Endothelial cell of umbilical vein (primary cell): ENCODE measurements around the gene TFDP2. TPM values are rescaled to one million over a fixed set of nuclear protein-coding genes. Genes with fewer than 3 reads are reported as not detected.

Experiments
- BruUV-seq: library from RNA; stranded (reverse); fragments of 400-500 nt; replicated peaks from 2 replicates; lab custom pipeline; 2021; lab: Mats Ljungman, UMichigan
- CTCF ChIA-PET: fragments of 300-600, 350-600 bp; sonication (Branson Sonifier 250); formaldehyde crosslinking; loops from one replicate; lab custom pipeline; 2021; ENCODE audit warnings: antibody characterized with exemption, inconsistent platforms; lab: Charles Lee
- POLR2A ChIA-PET: fragments of 300-600, 350-600 bp; sonication (Branson Sonifier 250); formaldehyde crosslinking; loops from one replicate; lab custom pipeline; 2021; ENCODE audit warnings: antibody characterized with exemption, inconsistent platforms; lab: Charles Lee
- DNase-seq: peaks from one replicate; pipeline ENCODE4 v3.0.0-alpha.2; 2011; ENCODE audit warnings: low read depth, low spot score
- FAIRE-seq: peaks from 2 replicates; lab custom pipeline; 2011; peaks lifted over from hg19 to GRCh38; lab: Jason Lieb, UNC
- H2AFZ ChIP-seq: 2 replicates; pipeline ENCODE4 v1.6.0; 2012; ENCODE audit warnings: low read depth, low read length, control low read depth, inconsistent platforms
- H3K27ac ChIP-seq: 2 replicates; pipeline ENCODE4 v1.5.1; 2011; ENCODE audit warnings: low read depth, mild to moderate bottlenecking, control low read depth, low read length, moderate library complexity; ENCODE audit not compliant: insufficient read depth
- H3K27me3 ChIP-seq, 2 experiments: 2 replicates each; pipeline versions ENCODE4 v1.6.0 to v1.6.1; 2011; ENCODE audit warnings: low read length in 2 of 2, mixed read lengths in 1 of 2; ENCODE audit not compliant: control insufficient read depth in 2 of 2, insufficient read depth in 2 of 2
- H3K36me3 ChIP-seq, 2 experiments: 2 replicates in 1 of 2; 3 replicates in 1 of 2; pipeline ENCODE4 v1.5.1; 2011; ENCODE audit warnings: low read length in 2 of 2, mild to moderate bottlenecking in 1 of 2, moderate library complexity in 1 of 2; ENCODE audit not compliant: control insufficient read depth in 2 of 2, insufficient read depth in 2 of 2; ENCODE audit errors: extremely low read depth in 1 of 2
- H3K4me1 ChIP-seq: 3 replicates; pipeline ENCODE4 v1.5.1; 2011; ENCODE audit warnings: mild to moderate bottlenecking, low read length; ENCODE audit not compliant: control insufficient read depth, insufficient read depth; ENCODE audit errors: extremely low read depth
- H3K4me2 ChIP-seq: 2 replicates; pipeline ENCODE4 v1.6.1; 2011; ENCODE audit warnings: low read length, control low read depth, mixed read lengths; ENCODE audit not compliant: insufficient read depth
- H3K4me3 ChIP-seq, 3 experiments: fragments of 200-600 bp in 1 of 3; sonication (generic), shearing (Covaris generic) in 1 of 3; replicated peaks in 1 of 3; 2 replicates each; pipeline ENCODE4 v1.5.1; 2011 to 2016; ENCODE audit warnings: control low read depth in 3 of 3, low read length in 3 of 3, mild to moderate bottlenecking in 2 of 3, inconsistent platforms in 1 of 3, low read depth in 1 of 3, moderate library complexity in 1 of 3; ENCODE audit not compliant: insufficient read depth in 1 of 3
- H3K79me2 ChIP-seq: 2 replicates; pipeline ENCODE4 v1.6.0; 2012; ENCODE audit warnings: low read length, inconsistent platforms; ENCODE audit not compliant: control insufficient read depth, insufficient read depth
- H3K9ac ChIP-seq: replicated peaks from 2 replicates; pipeline ENCODE3; 2011; ENCODE audit warnings: low read length, control low read depth; ENCODE audit not compliant: insufficient read depth; ENCODE audit errors: extremely low read depth
- H3K9me1 ChIP-seq: replicated peaks from 3 replicates; pipeline ENCODE4 v1.6.0; 2011; ENCODE audit warnings: mild to moderate bottlenecking, low read length; ENCODE audit not compliant: control insufficient read depth, insufficient read depth; ENCODE audit errors: extremely low read depth
- H3K9me3 ChIP-seq: replicated peaks from 2 replicates; pipeline ENCODE4 v1.5.1; 2012; ENCODE audit warnings: low read length, inconsistent platforms; ENCODE audit not compliant: control insufficient read depth, insufficient read depth
- H4K20me1 ChIP-seq: replicated peaks from 2 replicates; pipeline ENCODE3; 2011; ENCODE audit warnings: mild to moderate bottlenecking, low read length; ENCODE audit not compliant: control insufficient read depth, insufficient read depth; ENCODE audit errors: extremely low read depth
- CTCF ChIP-seq, 2 donors: IDR thresholded peaks; 1 replicate in 1 of 2; 2 replicates in 1 of 2; pipeline ENCODE4 v1.5.1; 2011; ENCODE audit warnings: low read length in 2 of 2, mild to moderate bottlenecking in 2 of 2, moderate library complexity in 2 of 2, control low read depth in 1 of 2, inconsistent platforms in 1 of 2, low read depth in 1 of 2; ENCODE audit not compliant: insufficient read depth in 1 of 2; ENCODE audit errors: extremely low read depth in 1 of 2
- EZH2 ChIP-seq: IDR thresholded peaks from 2 replicates; pipeline ENCODE4 v1.6.1; 2012; ENCODE audit warnings: borderline replicate concordance, low read depth, mild to moderate bottlenecking, moderate library complexity, low read length, inconsistent platforms; ENCODE audit not compliant: severe bottlenecking
- FOS ChIP-seq: IDR thresholded peaks from 2 replicates; pipeline ENCODE4 v1.6.1; 2011; ENCODE audit warnings: mild to moderate bottlenecking, low read length, moderate library complexity, borderline replicate concordance; ENCODE audit not compliant: insufficient read depth
- JUN ChIP-seq: IDR thresholded peaks from 2 replicates; pipeline ENCODE4 v1.6.1; 2011; ENCODE audit warnings: borderline replicate concordance, low read depth; ENCODE audit not compliant: insufficient read length, insufficient read depth
- MAX ChIP-seq: IDR thresholded peaks from 2 replicates; pipeline ENCODE4 v1.6.1; 2011; ENCODE audit not compliant: insufficient read depth, insufficient read length
- MYC ChIP-seq: IDR thresholded peaks from one replicate; pipeline ENCODE4 v1.6.1; 2011; ENCODE audit warnings: mild to moderate bottlenecking, low read depth, low read length
- POLR2A ChIP-seq: IDR thresholded peaks from 2 replicates; pipeline ENCODE4 v1.6.1; 2012; ENCODE audit warnings: low read depth, mild to moderate bottlenecking, control low read depth, low read length
- dilution Hi-C: fragments of 300-500 bp; cut with MboI; formaldehyde crosslinking; loops from one replicate; pipeline ENCODE4 v1.15.0; 2019; ENCODE audit warnings: low sequenced_read_pairs; ENCODE audit not compliant: extremely low pct_ligation_motif_present
- intact Hi-C: fragments of 100-400 bp; cut with micrococcal nuclease; formaldehyde crosslinking; loops from one replicate; pipeline ENCODE4 v1.10.0; 2022
- polyA plus RNA-seq, 4 experiments: library from polyadenylated mRNA; depleted of rRNA in 3 of 4; stranded (reverse) in 3 of 4; unstranded in 1 of 4; fragments of >200 nt; gene quantifications; 2 replicates each; pipeline versions ENCODE4 v1.2.1 to v1.2.3, GENCODE V29; 2011 to 2012; ENCODE audit warnings: missing spikeins in 1 of 4
- total RNA-seq: library from RNA; stranded (reverse); gene quantifications from 2 replicates; pipeline ENCODE4 v1.2.3, GENCODE V29; 2021

The TFDP2 gene
- total and polyA plus RNA-seq, 2 donors (not counting 3 experiments of a cell fraction or from before 2014, with no cell fraction given): 8.5 to 21.5 TPM

GRCh38 chr3:142106548-142106947 lies 42.8 kb downstream of the TFDP2 start:
- intact Hi-C loops: no loop called here

More at GRCh38 chr3:142106548-142106947, 42.8 kb downstream of the TFDP2 start:
- no peak overlapping the region for H3K4me2 ChIP-seq
- H3K4me1 ChIP-seq: no peaks in the 10 kb centered on the region
- H3K9me1 ChIP-seq: no peaks in the 10 kb centered on the region
- no peak overlapping the region for H2AFZ ChIP-seq
- dilution Hi-C loops: no loop called here
- ChIA-PET POLR2A (no interaction called here), CTCF (interaction anchor here (1.0 to 1.3 kb wide), 2 partner anchors 16 to 19 kb away, joined by 4 to 6 read pairs; no protein-coding TSS in a partner anchor)
- H3K27me3 ChIP-seq: no peaks in the 10 kb centered on the region
- DNase-seq (no peak), FAIRE-seq (no peak)
- no peak overlapping the region for H3K27ac ChIP-seq
- H3K4me3 ChIP-seq: no peak overlapping the region
- H3K9me3 ChIP-seq: no peaks in the 10 kb centered on the region
- no peaks in the 10 kb centered on the region for H3K36me3 ChIP-seq
- no peaks in the 10 kb centered on the region for H3K79me2 ChIP-seq
- H3K9ac ChIP-seq: no peak overlapping the region
- no TSS peak for BruUV-seq
- H4K20me1 ChIP-seq: no peaks in the 10 kb centered on the region
- TF ChIP-seq EZH2 (no peak), POLR2A (no peak), MYC (no peak), CTCF (IDR thresholded peaks at IDR 0.05; ENCODE audit: extremely low read depth in 1 of 2, insufficient read depth in 1 of 2, low read depth in 1 of 2, low read length in 2 of 2) (no peak), JUN (no peak), FOS (no peak), MAX (no peak)
